ENCODE results near the gene FAM193B.
A peak's percentile ranks its signal among the peaks of the same experiment; 100 is the strongest.

Gene FAM193B

GRCh38 chr5:177509991-177510566 is 44.3 kb downstream of the FAM193B start:
- DNase-seq (ENCODE audit: low read depth, low spot score) = no peak
- Histone ChIP-seq H3K27me3 (ENCODE audit: insufficient read depth, insufficient read length) (no peaks in the 10 kb centered on the region), H3K4me3 (ENCODE audit: insufficient read length, low read depth) (no peak overlapping the region), H3K4me1 (ENCODE audit: insufficient read depth, insufficient read length) (peaks cover 21% of the 10 kb centered on the region), H3K36me3 (ENCODE audit: insufficient read depth, insufficient read length, low read length) (peaks cover 89% of the 10 kb centered on the region), H3K9ac (ENCODE audit: insufficient read length, low read depth) (peak overlapping the region; percentile 43), H3K9me3 (ENCODE audit: insufficient read depth, low read length) (no peaks in the 10 kb centered on the region)
- TF ChIP-seq SUZ12 (IDR thresholded peaks at IDR 0.05; ENCODE audit: extremely low read depth, insufficient read depth, insufficient read length) (no peak), ZNF274 (IDR thresholded peaks at IDR 0.05; ENCODE audit: low read depth, low read length) (no peak), YY1 (IDR thresholded peaks at IDR 0.05; ENCODE audit: insufficient read depth, insufficient read length) (no peak)

GRCh38 chr5:177509381-177509951 is 44.9 kb downstream of the FAM193B start, which contains the start of gene DOK3:
TSS of gene DOK3 (minus strand) at chr5:177509826. CDS start at chr5:177509540, 286 bp downstream.
- Histone ChIP-seq H3K9ac (ENCODE audit: insufficient read length, low read depth) (peak within 1 kb of the TSS; percentile 43), H3K9me3 (ENCODE audit: insufficient read depth, low read length) (no peaks in the 10 kb centered on the region), H3K27me3 (ENCODE audit: insufficient read depth, insufficient read length) (no peaks in the 10 kb centered on the region), H3K4me1 (ENCODE audit: insufficient read depth, insufficient read length) (peaks cover 21% of the 10 kb centered on the region), H3K36me3 (ENCODE audit: insufficient read depth, insufficient read length, low read length) (peaks cover 89% of the 10 kb centered on the region), H3K4me3 (ENCODE audit: insufficient read length, low read depth) (no peak within 1 kb of the TSS)
- no peak for DNase-seq (ENCODE audit: low read depth, low spot score)
- no peak for TF ChIP-seq SUZ12 (IDR thresholded peaks at IDR 0.05; ENCODE audit: extremely low read depth, insufficient read depth, insufficient read length)
- TF ChIP-seq YY1 (IDR thresholded peaks at IDR 0.05; ENCODE audit: insufficient read depth, insufficient read length) = no peak
- no peak for TF ChIP-seq ZNF274 (IDR thresholded peaks at IDR 0.05; ENCODE audit: low read depth, low read length)

DNA sequence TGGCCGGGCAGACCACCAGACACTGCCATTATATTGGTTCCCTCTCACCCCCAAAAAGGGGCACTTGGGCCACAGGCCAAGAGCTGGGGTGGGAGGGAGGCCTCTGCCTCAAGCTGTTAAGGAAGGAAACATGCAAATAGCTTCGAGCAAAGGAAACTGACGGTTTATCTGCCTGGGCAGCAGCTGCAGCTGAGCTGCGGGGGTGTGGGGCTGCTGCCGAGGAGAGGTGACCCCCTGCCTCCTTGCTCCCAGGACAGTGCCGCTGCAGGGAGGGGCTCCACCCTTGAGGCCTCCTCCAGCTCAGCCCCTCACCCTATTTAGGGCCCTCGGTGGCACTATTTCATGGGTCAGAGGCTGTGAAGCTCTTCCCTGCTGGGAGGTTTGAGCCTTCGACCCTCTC is 45.5 kb downstream of the FAM193B start:
- Histone ChIP-seq H3K9ac (ENCODE audit: insufficient read length, low read depth) (no peak overlapping the region), H3K9me3 (ENCODE audit: insufficient read depth, low read length) (no peaks in the 10 kb centered on the region), H3K4me1 (ENCODE audit: insufficient read depth, insufficient read length) (peaks cover 23% of the 10 kb centered on the region), H3K27me3 (ENCODE audit: insufficient read depth, insufficient read length) (no peaks in the 10 kb centered on the region), H3K4me3 (ENCODE audit: insufficient read length, low read depth) (no peak overlapping the region), H3K36me3 (ENCODE audit: insufficient read depth, insufficient read length, low read length) (peaks cover 89% of the 10 kb centered on the region)
- TF ChIP-seq ZNF274 (IDR thresholded peaks at IDR 0.05; ENCODE audit: low read depth, low read length) (no peak), YY1 (IDR thresholded peaks at IDR 0.05; ENCODE audit: insufficient read depth, insufficient read length) (no peak), SUZ12 (IDR thresholded peaks at IDR 0.05; ENCODE audit: extremely low read depth, insufficient read depth, insufficient read length) (no peak)
- DNase-seq (ENCODE audit: low read depth, low spot score) = no peak

DNA sequence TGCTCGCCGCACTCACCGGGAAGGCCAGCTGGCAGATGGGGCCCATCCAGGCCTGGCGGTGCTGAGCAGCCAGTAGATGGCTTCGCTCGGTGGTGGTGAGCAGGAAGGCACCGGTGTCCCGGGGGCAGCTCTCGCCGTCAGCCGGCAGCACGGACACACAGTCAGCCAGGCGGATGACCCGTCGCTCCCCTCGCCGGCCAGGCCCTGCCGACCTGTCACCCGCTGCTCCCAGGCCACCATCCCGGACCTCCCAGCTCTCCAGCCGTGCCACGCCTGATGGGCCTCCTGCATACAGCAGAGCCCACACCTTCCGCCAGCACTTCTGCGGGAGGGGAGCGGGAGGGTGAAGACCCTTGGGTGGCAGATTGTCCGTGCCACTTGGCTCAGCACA is 46.1 kb downstream of the FAM193B start:
- no peak for DNase-seq (ENCODE audit: low read depth, low spot score)
- Histone ChIP-seq H3K4me1 (ENCODE audit: insufficient read depth, insufficient read length) (peaks cover 25% of the 10 kb centered on the region), H3K9me3 (ENCODE audit: insufficient read depth, low read length) (no peaks in the 10 kb centered on the region), H3K27me3 (ENCODE audit: insufficient read depth, insufficient read length) (no peaks in the 10 kb centered on the region), H3K4me3 (ENCODE audit: insufficient read length, low read depth) (no peak overlapping the region), H3K9ac (ENCODE audit: insufficient read length, low read depth) (peak overlapping the region; percentile 46), H3K36me3 (ENCODE audit: insufficient read depth, insufficient read length, low read length) (peaks cover 89% of the 10 kb centered on the region)
- no peak for TF ChIP-seq ZNF274 (IDR thresholded peaks at IDR 0.05; ENCODE audit: low read depth, low read length)
- no peak for TF ChIP-seq SUZ12 (IDR thresholded peaks at IDR 0.05; ENCODE audit: extremely low read depth, insufficient read depth, insufficient read length)
- TF ChIP-seq YY1 (IDR thresholded peaks at IDR 0.05; ENCODE audit: insufficient read depth, insufficient read length) = no peak

DNA sequence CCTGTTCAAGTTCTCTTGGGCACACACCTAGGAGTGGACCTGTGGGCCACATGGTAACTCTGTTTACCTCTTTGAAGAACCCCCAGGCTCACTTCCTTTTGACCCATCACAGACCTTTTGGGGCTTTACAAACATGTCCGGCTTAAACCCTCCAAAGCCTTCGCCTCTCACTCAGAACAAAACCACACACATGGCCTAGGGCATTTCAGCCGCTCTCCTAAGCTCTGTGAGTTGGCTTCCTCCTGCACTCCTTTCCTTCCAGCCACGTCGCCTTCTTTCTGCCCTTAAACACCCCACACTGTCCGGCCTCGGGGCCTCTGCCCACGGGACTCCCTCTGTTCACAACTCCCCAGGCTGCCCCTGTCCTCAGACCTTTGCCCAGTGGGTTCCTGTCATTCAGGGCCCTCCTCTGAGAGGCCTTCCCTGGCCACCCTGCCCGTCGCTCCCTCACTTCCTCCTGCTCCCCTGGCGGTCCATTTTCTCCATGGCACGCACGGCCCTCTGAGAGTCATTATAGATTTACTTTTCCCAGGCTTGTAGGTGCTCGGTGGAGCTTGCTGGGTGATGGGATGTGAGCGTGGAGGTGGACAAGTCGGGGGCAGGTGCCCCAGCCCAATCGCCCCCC is 46.7 kb downstream of the FAM193B start:
- DNase-seq (ENCODE audit: low read depth, low spot score) = no peak
- no peak overlapping the region for H3K4me3 ChIP-seq (ENCODE audit: insufficient read length, low read depth)
- H3K9ac ChIP-seq (ENCODE audit: insufficient read length, low read depth) = no peak overlapping the region
- no peaks in the 10 kb centered on the region for H3K27me3 ChIP-seq (ENCODE audit: insufficient read depth, insufficient read length)
- no peak for TF ChIP-seq ZNF274 (IDR thresholded peaks at IDR 0.05; ENCODE audit: low read depth, low read length)
- no peak for TF ChIP-seq SUZ12 (IDR thresholded peaks at IDR 0.05; ENCODE audit: extremely low read depth, insufficient read depth, insufficient read length)
- TF ChIP-seq YY1 (IDR thresholded peaks at IDR 0.05; ENCODE audit: insufficient read depth, insufficient read length) = no peak
- no peaks in the 10 kb centered on the region for H3K9me3 ChIP-seq (ENCODE audit: insufficient read depth, low read length)
- peaks cover 25% of the 10 kb centered on the region for H3K4me1 ChIP-seq (ENCODE audit: insufficient read depth, insufficient read length)
- peaks cover 89% of the 10 kb centered on the region for H3K36me3 ChIP-seq (ENCODE audit: insufficient read depth, insufficient read length, low read length)

DNA sequence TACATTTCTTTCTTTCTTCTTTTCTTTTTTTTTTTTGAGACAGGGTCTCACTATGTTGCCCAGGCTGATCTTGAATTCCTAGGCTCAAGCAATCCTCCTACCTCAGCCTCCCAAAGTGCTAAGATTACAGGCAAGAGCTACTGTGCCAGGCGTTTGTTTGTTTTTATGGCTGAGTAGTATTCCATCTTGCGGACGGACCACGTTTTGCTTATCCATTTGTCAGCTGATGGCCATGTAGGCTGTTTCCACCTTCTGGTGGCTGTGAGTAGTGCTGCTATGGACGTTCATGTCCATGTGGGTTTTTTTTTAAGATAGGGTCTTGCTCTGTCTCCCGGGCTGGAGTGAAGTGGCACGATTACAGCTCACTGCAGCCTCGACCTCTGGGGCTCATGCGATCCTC is 47.2 kb downstream of the FAM193B start:
- H3K9ac ChIP-seq (ENCODE audit: insufficient read length, low read depth) = no peak overlapping the region
- peaks cover 25% of the 10 kb centered on the region for H3K4me1 ChIP-seq (ENCODE audit: insufficient read depth, insufficient read length)
- no peak for TF ChIP-seq YY1 (IDR thresholded peaks at IDR 0.05; ENCODE audit: insufficient read depth, insufficient read length)
- TF ChIP-seq ZNF274 (IDR thresholded peaks at IDR 0.05; ENCODE audit: low read depth, low read length) = no peak
- TF ChIP-seq SUZ12 (IDR thresholded peaks at IDR 0.05; ENCODE audit: extremely low read depth, insufficient read depth, insufficient read length) = no peak
- H3K27me3 ChIP-seq (ENCODE audit: insufficient read depth, insufficient read length) = no peaks in the 10 kb centered on the region
- no peak overlapping the region for H3K4me3 ChIP-seq (ENCODE audit: insufficient read length, low read depth)
- peaks cover 89% of the 10 kb centered on the region for H3K36me3 ChIP-seq (ENCODE audit: insufficient read depth, insufficient read length, low read length)
- H3K9me3 ChIP-seq (ENCODE audit: insufficient read depth, low read length) = no peaks in the 10 kb centered on the region
- no peak for DNase-seq (ENCODE audit: low read depth, low spot score)

DNA sequence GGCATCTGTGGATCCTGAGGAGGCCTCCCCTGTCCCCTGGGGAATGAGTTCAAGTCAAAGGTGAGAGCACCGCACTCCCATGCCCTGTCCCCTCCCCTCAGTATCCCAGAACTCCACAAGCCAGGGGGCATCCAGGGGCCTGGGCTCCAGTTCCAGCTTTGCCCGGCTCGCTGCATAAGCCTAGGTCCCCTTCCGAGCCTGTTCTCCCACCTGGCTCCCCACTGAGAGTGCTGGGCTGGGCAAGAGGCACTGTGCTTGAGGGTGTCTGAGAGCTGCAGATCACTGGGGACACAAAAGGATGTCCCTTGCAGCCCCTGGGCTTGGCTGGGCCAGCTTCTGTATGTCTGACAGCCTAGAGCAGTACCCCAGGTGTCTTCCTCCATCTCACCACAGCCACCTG is 49.3 kb downstream of the FAM193B start:
- no peak overlapping the region for H3K4me3 ChIP-seq (ENCODE audit: insufficient read length, low read depth)
- no peaks in the 10 kb centered on the region for H3K9me3 ChIP-seq (ENCODE audit: insufficient read depth, low read length)
- DNase-seq (ENCODE audit: low read depth, low spot score) = no peak
- peaks cover 68% of the 10 kb centered on the region for H3K36me3 ChIP-seq (ENCODE audit: insufficient read depth, insufficient read length, low read length)
- no peak overlapping the region for H3K9ac ChIP-seq (ENCODE audit: insufficient read length, low read depth)
- TF ChIP-seq SUZ12 (IDR thresholded peaks at IDR 0.05; ENCODE audit: extremely low read depth, insufficient read depth, insufficient read length) (no peak), YY1 (IDR thresholded peaks at IDR 0.05; ENCODE audit: insufficient read depth, insufficient read length) (no peak)
- no peaks in the 10 kb centered on the region for H3K27me3 ChIP-seq (ENCODE audit: insufficient read depth, insufficient read length)
- peaks cover 22% of the 10 kb centered on the region for H3K4me1 ChIP-seq (ENCODE audit: insufficient read depth, insufficient read length)

All from NT2/D1 (cell line).